GM19238 (cell line): ENCODE data around the gene HNF1A.

Source experiments
- DNase-seq: peaks from one replicate; pipeline ENCODE4 v3.0.0; 2011; ENCODE audit warnings: low spot score; ENCODE audit not compliant: insufficient read length

Gene HNF1A

GRCh38 chr12:120956579-120957300 lies 21.6 kb upstream of the HNF1A start:
- no peak for DNase-seq

GRCh38 chr12:120959111-120959878 lies 19.0 kb upstream of the HNF1A start:
- DNase-seq = no peak

GRCh38 chr12:120960657-120961056 lies 17.7 kb upstream of the HNF1A start:
- no peak for DNase-seq

DNA sequence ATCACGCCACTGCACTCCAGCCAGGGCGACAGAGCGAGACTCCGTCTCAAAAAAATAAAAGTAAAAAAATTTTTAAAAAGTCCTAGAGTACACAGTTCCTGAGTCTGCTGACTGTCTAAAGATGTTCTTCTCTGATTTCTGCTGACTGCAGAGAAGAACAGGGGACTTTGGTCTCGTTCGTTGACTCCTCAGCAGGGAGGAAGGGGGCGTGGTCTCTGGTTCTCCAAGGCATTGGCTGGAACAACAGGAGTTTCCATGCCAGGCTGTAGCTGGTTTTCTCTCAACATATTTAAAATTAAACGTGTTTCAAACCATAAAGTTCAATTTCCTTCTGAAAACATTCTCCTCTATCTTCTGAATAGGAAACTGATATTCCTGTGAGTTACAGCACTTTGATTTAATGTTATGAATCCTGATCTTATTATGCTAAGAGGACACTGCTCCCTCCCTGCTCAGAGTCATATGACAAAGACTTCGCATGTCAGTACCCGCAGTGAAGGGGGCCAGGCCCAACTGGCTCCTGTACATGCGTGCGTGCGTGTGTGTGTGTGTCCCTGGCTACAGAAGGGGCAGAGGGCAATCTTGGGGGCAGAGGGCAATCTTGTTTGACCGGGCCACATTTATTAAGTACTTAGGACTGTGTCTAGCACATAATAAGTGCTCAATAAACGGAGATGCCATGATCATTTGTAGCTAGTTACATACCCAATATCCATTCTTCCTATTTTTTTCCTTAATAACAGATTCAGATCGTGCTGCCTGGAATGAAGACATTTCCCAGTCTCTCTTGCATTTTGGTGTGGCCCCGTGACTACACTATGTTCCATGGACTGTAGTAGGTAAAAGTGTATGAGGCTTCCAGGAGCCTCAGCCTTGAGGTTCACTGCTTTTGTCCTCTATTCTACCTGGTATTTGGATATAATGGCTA lies 16.5 kb upstream of the HNF1A start:
- no peak for DNase-seq

GRCh38 chr12:120962532-120963020 lies 15.8 kb upstream of the HNF1A start:
- no peak for DNase-seq

DNA sequence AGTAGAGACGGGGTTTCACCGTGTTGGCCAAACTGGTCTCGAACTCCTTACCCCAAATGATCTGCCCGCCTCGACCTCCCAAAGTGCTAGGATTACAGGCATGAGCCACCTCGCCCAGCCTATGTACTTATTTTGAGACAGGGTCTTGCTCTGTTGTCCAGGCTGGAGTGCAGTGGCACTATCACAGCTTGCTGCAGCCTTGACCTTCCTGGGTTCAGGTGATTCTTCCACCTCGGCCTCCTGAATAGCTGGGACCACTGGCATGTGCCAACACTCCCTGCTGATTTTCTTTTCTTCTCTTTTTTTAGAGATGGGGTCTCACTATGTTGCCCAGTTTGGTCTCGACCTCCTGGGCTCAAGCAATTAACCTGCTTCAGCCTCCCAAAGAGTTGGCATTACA lies 14.0 kb upstream of the HNF1A start:
- no peak for DNase-seq

- no peak for DNase-seq
Observed at GRCh38 chr12:120965534-120966091, 12.7 kb upstream of the HNF1A start.

- DNase-seq = no peak
Observed at GRCh38 chr12:120970310-120970709, 8.0 kb upstream of the HNF1A start.

GRCh38 chr12:120971299-120972180 lies 6.8 kb upstream of the HNF1A start:
- DNase-seq = peak; percentile 58

DNA sequence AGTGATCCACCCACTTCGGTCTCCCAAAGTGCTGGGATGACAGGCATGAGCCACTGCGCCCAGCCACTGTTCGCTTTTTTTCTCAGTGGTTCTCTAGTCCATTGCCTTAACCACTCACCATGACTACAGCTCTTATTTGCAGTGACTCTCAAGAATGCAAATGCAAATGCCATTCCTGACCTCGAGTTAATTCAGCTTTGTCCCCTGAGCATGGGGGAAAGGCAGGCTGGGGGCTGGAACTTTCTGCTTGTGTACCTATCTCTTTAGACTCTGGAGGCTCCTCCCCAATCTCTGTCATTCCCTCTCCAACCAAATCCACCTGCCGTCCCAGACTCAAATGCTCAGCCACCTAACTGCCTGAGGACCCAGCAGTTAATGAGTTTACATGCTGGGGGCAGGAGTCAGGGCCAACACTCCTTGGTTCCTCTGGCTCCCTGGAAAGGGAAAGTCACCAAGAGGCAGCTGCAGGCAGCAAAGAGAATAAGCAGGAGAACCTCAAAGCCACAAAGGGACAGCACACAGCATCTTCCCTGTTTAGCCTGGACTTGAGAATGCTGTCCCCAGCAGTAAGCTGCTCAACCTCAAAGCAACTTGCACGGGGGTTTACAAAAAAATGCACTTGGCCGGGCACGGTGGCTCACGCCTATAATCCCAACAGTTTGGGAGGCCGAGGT lies 5.3 kb upstream of the HNF1A start:
- DNase-seq = no peak

DNA sequence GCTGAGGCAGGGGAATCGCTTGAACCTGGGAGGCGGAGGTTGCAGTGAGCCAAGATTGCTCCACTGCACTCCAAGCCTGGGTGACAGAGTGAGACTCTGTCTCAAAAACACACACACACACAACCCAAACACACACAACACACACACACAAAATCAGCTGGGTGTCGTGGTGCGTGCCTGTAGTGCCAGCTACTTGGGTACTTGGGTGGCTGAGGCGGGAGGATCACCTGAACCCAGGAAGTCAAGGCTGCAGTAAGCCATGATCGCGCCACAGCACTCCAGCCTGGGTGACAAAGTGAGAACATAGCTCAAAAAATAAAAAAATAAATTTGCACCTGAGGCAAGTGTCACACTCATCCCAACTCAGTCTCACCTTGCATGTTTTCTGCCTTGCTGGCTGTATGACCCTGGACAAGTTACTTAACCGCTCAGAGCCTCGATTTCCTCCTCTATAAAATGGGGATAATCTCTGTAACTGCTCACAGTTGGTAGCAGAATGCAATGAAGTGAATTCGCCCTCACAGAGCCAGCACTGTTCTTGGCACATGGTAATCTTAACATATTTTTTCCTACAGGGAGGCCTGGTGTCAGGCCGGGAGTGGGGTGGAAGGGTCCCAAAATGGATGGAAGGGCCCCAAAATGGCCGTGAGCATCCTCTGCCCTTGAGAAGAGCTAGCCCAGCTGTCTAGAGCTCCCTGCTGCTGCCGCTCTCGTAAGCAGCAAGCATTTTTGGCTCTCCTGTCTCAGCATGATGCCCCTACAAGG lies 630 bp upstream of the HNF1A start:
- no peak for DNase-seq

GRCh38 chr12:120979220-120979861 lies 998 bp downstream of the HNF1A start:
- DNase-seq = no peak

- DNase-seq = no peak
Observed at GRCh38 chr12:120979862-120980696, 1.7 kb downstream of the HNF1A start.

DNA sequence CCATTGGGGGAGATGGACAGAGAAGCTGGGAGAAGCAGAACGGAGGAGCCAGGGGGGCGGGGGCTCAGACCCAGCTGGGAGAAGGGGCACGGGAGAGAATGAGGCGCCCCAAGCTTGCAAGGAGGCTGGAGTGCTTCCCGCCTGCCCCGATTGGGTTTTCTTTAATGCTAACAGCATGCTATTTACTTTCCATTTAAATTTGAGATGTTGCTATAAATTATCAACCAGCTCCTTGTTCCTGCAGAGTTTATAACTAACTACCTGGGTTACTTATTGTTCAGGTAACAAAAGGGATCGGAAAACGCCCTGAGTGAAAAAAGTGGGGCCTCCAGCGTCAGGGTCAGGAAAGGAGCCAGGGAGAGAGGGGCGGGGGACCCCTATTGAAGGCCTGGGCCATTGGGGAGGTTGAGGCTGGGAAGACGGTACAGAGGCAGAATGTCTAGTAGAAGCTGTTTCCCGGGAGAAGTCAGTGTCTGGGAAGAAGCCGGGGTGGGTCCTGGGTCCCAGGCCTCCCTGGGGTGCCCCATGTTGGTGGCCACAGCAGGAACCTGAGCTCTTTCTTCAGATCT lies 2.5 kb downstream of the HNF1A start:
- no peak for DNase-seq

GRCh38 chr12:120981407-120981941 lies 3.1 kb downstream of the HNF1A start:
- DNase-seq = no peak

DNA sequence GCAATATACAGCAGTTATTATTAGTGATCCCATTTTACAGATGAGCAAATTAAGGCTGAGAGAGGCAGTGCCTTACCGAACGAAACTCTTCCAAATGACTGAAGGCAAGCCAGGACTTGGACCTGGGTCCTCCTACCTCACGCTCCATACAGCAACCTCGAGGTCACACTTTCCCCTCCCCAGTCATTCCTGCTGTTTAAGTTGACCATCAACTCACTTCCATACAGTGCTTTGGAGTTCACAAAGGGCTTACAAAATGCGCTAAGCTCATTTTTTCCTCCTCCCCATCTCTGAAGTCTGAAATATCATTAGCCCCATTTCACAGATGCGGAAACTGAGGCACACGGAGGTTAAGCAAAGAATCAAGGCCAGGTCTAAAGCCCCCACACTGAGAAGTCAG lies 4.3 kb downstream of the HNF1A start:
- no peak for DNase-seq

GRCh38 chr12:120983759-120984158 lies 5.4 kb downstream of the HNF1A start:
- DNase-seq = no peak
